MCF 10A (cell line): ENCODE data around the gene ZBTB46. TPM values are rescaled to one million over a fixed set of nuclear protein-coding genes. Genes with fewer than 3 reads are reported as not detected.

Experiments
- BruUV-seq: library from RNA; stranded (reverse); fragments of 400-500 nt; replicated peaks from 2 replicates; lab custom pipeline; 2021; lab: Mats Ljungman, UMichigan
- CTCF ChIA-PET: fragments of 300-600 bp; sonication (Branson Sonifier 250); formaldehyde crosslinking; extraction: SDS; loops from one replicate; lab custom pipeline; 2021; ENCODE audit warnings: antibody characterized with exemption, inconsistent platforms; lab: Yijun Ruan, JAX
- POLR2A ChIA-PET: fragments of 300-600, 350-650 bp; sonication (Branson Sonifier 250); formaldehyde crosslinking; extraction: SDS; loops from one replicate; lab custom pipeline; 2020; ENCODE audit warnings: antibody characterized with exemption, inconsistent platforms; lab: Yijun Ruan, JAX
- DNase-seq: peaks from one replicate; pipeline ENCODE4 v3.0.0-alpha.2; 2018; ENCODE audit not compliant: unreplicated experiment
- H3K27ac Mint-ChIP-seq: one replicate; pipeline ENCODE4 v1.8.0; 2022; ENCODE audit warnings: mild to moderate bottlenecking, low read depth, mixed read lengths; ENCODE audit not compliant: unreplicated experiment
- H3K27me3 Mint-ChIP-seq: one replicate; pipeline ENCODE4 v1.8.0; 2022; ENCODE audit warnings: mixed read lengths; ENCODE audit not compliant: insufficient read depth, unreplicated experiment
- H3K36me3 Mint-ChIP-seq: one replicate; pipeline ENCODE4 v1.8.0; 2022; ENCODE audit warnings: mild to moderate bottlenecking, moderate library complexity, mixed read lengths; ENCODE audit not compliant: insufficient read depth, unreplicated experiment
- H3K4me1 Mint-ChIP-seq: one replicate; pipeline ENCODE4 v1.8.0; 2022; ENCODE audit warnings: mixed read lengths; ENCODE audit not compliant: insufficient read depth, unreplicated experiment
- H3K4me3 Mint-ChIP-seq: one replicate; pipeline ENCODE4 v1.8.0; 2022; ENCODE audit warnings: mild to moderate bottlenecking, moderate library complexity, mixed read lengths; ENCODE audit not compliant: unreplicated experiment
- H3K9me3 Mint-ChIP-seq: one replicate; pipeline ENCODE4 v1.8.0; 2022; ENCODE audit warnings: mixed read lengths; ENCODE audit not compliant: unreplicated experiment
- intact Hi-C: fragments of 100-400 bp; cut with micrococcal nuclease; formaldehyde crosslinking; loops from 2 replicates; pipeline ENCODE4 v1.14.1; 2022
- total RNA-seq: library from RNA; stranded (reverse); gene quantifications from 2 replicates; pipeline ENCODE4 v1.2.3, GENCODE V29; 2022
- TF ChIP-seq, protein P1 (sequence below): fragments of 200-600 bp; IDR thresholded peaks from one replicate; pipeline ENCODE4 v1.8.0; 2022; ENCODE audit warnings: antibody characterized with exemption, mild to moderate bottlenecking; ENCODE audit not compliant: unreplicated experiment

The ZBTB46 gene
- total RNA-seq, 1 experiment from 2014 or later, result 0.63 TPM

DNA sequence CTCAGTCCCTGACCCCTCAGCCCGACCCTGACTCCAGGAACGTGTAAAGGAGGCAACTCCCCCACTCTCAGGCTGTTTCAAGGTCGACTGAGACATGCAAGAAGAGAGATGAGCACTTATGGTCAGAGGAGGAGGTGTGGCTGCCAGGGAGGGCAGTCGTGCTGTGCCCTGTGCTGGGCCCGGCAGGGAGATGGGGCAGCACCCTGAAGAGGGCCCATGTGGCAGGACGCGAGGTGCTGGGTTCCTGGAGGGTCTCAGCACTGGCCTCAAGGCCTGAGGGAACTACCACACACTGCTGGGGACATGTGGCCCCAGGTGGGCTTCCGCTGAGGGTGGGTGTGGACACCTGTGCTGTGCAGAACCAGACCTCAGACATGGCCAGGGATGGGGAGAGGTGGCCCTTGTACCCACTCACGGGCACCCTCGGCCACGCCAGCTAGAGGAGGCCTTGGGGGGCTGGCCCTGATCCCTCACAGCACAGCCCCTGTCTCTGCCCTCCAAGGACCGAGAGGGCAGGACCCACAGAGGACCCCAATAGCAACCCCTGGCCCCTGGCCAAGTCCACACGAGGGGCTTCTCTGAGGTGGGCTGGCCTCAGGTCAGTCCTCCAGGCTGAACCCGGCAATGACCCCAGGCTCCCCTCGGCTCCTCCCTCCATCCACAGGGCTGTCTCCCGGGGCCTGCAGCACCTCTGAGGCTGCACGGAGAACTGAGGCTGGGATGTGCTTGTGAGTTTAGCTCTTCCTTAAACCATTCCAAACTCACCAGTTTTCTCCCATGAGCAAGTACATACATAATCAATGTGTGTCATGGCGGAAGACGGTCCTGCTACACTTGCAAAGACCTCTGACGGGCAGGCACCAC lies 82.8 kb downstream of the ZBTB46 start:
- H3K27ac Mint-ChIP-seq, result no peak overlapping the region
- TF ChIP-seq, protein P1, sequence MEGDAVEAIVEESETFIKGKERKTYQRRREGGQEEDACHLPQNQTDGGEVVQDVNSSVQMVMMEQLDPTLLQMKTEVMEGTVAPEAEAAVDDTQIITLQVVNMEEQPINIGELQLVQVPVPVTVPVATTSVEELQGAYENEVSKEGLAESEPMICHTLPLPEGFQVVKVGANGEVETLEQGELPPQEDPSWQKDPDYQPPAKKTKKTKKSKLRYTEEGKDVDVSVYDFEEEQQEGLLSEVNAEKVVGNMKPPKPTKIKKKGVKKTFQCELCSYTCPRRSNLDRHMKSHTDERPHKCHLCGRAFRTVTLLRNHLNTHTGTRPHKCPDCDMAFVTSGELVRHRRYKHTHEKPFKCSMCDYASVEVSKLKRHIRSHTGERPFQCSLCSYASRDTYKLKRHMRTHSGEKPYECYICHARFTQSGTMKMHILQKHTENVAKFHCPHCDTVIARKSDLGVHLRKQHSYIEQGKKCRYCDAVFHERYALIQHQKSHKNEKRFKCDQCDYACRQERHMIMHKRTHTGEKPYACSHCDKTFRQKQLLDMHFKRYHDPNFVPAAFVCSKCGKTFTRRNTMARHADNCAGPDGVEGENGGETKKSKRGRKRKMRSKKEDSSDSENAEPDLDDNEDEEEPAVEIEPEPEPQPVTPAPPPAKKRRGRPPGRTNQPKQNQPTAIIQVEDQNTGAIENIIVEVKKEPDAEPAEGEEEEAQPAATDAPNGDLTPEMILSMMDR, result no peak
- no peaks in the 10 kb centered on the region for H3K27me3 Mint-ChIP-seq
- no peak for DNase-seq
- H3K4me3 Mint-ChIP-seq, result no peak overlapping the region
- BruUV-seq, result no TSS peak
- no peaks in the 10 kb centered on the region for H3K4me1 Mint-ChIP-seq
- H3K9me3 Mint-ChIP-seq, result no peaks in the 10 kb centered on the region
- CTCF ChIA-PET, result no interaction called here
- intact Hi-C loops, result no loop called here
- peaks cover 24% of the 10 kb centered on the region for H3K36me3 Mint-ChIP-seq
- POLR2A ChIA-PET, result interaction anchor here (0.5 to 1.0 kb wide), 5 partner anchors 24 to 291 kb away, joined by 3 read pairs; partner anchors contain the start of genes ARFRP1 and ZGPAT

GRCh38 chr20:63747622-63748069 lies 83.4 kb downstream of the ZBTB46 start:
- no peak for DNase-seq
- CTCF ChIA-PET, result no interaction called here
- Mint-ChIP-seq H3K9me3 (no peaks in the 10 kb centered on the region), H3K36me3 (peaks cover 27% of the 10 kb centered on the region), H3K4me3 (no peak overlapping the region), H3K27ac (no peak overlapping the region), H3K4me1 (no peaks in the 10 kb centered on the region), H3K27me3 (no peaks in the 10 kb centered on the region)
- POLR2A ChIA-PET, result interaction anchor here (0.7 kb wide), 1 partner anchor 41 kb away, joined by 3 read pairs; no protein-coding TSS in a partner anchor
- TF ChIP-seq, protein P1, result no peak
- no TSS peak for BruUV-seq
- intact Hi-C loops, result no loop called here

DNA sequence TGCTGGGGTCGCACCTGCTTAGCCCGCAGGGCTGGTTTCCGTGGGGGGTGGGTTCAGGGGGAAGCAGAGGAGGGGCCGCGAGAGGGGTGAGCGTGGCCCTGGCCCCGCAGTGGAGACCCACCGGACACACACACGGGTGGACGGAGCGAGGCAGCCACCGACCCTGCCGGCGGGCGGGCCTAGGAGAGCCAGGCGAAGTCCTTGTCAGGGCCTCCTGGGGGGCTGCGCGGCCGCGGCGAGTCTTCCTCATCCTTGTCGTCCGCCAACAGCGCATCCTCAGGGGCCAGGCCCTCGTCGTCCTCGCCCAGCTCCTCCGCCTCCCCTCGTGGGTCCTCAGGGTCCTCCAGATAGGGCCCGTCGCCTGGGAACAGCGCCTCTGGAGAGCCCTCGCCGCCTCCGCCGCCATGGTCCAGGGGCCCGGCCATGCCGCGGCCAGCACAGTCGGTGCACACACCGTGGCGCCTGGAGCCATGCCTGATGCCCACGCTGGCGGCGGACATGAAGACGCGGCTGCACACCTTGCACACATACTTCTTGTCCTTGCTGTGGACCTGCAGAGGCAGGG lies 84.2 kb downstream of the ZBTB46 start:
- Mint-ChIP-seq H3K27me3 (no peaks in the 10 kb centered on the region), H3K9me3 (no peaks in the 10 kb centered on the region), H3K36me3 (peaks cover 27% of the 10 kb centered on the region), H3K4me1 (no peaks in the 10 kb centered on the region), H3K27ac (no peak overlapping the region), H3K4me3 (no peak overlapping the region)
- intact Hi-C loops, result no loop called here
- POLR2A ChIA-PET, result interaction anchor here (1.7 kb wide), 1 partner anchor 49 kb away, joined by 9 read pairs; no protein-coding TSS in a partner anchor
- BruUV-seq, result no TSS peak
- TF ChIP-seq, protein P1, result no peak
- CTCF ChIA-PET, result no interaction called here
- no peak for DNase-seq
